GM21526 (cell line): ENCODE measurements around the gene MYZAP.

Source experiments
- ATAC-seq: cut with Tn5 transposase; IDR thresholded peaks from one replicate; pipeline ENCODE4 v1.9.1; 2021; ENCODE audit warnings: moderate library complexity; ENCODE audit not compliant: unreplicated experiment, low FRiP score

The MYZAP gene

DNA sequence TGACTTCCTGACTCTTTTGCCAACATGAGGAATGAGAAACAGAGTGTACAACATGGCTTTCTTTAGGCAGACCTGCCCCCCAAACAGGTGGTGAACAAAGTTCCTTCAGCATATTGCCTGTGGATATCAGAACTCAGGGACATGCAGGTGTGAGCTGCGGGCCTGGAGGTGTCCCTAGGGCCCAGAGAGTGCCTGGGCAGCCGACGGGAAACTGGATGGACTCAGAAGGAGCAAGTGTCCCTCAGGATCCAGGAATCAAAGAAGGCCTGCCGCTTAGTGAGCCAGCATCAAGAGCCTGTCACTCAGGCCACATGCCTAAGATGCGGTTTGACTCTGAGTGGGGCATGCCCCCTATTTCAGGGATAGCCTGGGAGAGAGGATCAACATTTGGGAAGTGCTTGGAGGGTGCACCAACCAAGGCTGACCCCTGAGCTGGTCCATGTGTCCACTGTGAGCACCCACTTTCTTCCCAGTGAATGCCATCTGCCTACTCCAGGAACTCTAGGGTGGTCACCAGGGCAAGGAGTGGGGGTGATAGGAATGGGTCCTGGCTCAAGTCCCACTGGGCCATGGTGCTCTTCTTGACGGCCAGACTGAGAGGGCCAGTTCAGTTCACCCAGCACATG, 98.8 kb downstream of the MYZAP start:
- no peak for ATAC-seq

GRCh38 chr15:57691082-57691481, 99.4 kb downstream of the MYZAP start:
- ATAC-seq = no peak

DNA sequence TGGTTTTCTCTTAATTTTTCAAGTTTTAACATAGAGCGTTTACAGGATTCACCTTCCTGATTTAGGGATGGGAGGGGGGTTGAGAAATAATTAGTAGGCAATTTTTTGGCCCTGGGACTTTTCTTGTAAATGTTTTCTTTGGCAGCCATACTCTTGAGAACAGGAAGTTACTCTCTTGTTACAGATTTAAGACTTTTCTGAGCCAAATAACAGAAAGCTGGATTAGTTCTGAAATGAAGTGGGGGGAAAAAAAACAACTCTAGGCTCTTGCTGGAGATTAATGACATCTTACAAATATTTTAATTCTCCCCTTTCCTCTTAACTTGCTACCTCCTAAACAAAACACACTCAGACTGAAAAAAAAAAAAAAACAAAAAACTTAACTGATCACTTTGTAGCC, 101.0 kb downstream of the MYZAP start:
- no peak for ATAC-seq

DNA sequence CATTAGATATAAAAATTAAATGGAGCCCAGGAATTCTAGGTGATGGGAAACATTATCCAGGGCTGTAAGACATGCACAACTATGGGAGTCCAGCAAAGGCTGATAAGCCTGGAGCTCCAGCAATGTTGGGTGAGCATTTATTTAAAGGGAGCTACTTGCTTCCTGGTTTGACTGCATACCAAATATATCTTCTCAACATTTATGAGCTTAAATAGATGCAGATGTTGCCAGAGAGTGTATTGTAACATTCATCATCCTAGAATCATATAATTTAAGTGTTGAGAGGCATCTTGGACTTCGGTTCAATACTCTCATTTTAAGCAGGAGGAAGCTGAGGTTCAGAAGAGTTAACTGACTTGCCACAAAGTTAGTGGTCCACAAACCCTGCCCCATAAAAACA, 102.6 kb downstream of the MYZAP start:
- ATAC-seq = no peak

GRCh38 chr15:57696146-57696545, 104.4 kb downstream of the MYZAP start:
- no peak for ATAC-seq

DNA sequence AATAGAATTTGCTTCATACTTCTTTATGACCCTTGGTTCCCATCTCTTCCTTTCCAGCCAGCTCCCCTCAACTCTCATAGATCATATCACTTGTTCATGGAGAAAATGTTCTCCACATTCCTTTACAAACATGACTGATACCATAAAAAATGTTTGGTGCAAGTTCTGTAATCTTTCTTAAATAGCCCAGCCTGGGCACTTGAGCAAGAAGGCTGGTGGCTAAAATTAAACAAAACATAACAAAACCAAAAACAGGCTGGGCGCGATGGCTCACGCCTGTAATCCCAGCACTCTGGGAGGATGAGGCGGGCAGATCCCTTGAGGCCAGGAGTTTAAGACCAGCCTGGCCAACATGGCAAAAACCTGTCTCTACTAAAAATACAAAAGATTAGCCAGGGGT, 105.9 kb downstream of the MYZAP start:
- ATAC-seq = no peak

DNA sequence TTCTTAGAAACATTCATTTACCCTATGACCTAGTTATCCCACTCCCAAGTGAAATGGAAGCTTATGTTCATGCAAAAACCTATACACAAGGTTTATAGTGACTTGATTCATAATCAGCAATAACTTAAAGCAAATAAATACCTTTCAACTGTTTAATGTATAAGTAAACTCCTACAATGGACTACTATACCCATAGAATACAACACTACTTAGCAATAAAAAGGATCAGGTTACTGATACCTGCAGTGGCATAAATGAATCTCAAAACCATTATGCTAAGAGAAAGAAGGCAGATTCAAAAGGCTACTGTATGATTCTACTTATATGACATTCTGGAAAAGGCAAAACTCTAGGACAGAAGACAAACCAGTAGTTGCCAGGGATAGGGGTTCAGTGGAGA, 106.5 kb downstream of the MYZAP start:
- no peak for ATAC-seq

GRCh38 chr15:57698991-57699390, 107.3 kb downstream of the MYZAP start:
- no peak for ATAC-seq

DNA sequence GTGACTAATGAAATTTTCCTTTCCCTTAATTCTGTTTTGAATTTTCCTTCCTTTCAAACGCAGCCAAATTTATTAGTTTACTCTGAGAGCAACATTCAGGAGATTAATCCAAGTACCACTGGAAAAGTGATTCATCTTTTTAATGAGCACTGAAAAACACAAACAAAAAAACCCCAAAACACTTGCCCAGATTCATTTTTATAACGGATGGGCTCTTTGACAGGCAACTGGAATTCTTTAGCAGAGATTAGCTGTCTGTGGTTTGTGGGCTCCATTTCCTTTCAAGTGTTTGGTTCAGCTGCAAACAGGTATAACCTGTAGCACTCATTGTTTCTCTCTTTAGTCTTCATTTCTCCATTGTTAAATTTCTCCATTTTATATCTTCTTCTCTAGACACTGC, 111.7 kb downstream of the MYZAP start:
- no peak for ATAC-seq

DNA sequence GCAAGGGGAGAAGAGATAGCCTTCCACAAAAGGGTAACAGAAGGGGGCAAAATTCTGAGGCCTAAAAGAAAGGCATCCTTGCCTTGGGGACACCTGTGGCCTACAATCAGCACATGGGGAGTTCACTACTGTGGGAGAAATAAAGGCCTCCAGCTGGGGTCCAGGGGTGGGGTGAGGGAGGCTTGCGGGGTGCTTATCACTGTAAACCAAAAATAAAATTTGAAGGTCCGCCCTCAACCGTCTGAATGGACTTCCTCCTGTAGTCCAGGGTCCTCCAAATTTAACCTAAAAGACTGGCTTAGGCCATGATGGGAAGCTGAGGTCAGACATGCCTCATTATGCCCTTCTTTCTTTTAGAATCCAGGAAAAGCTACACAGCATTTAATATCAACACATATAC, 112.7 kb downstream of the MYZAP start:
- ATAC-seq = no peak

DNA sequence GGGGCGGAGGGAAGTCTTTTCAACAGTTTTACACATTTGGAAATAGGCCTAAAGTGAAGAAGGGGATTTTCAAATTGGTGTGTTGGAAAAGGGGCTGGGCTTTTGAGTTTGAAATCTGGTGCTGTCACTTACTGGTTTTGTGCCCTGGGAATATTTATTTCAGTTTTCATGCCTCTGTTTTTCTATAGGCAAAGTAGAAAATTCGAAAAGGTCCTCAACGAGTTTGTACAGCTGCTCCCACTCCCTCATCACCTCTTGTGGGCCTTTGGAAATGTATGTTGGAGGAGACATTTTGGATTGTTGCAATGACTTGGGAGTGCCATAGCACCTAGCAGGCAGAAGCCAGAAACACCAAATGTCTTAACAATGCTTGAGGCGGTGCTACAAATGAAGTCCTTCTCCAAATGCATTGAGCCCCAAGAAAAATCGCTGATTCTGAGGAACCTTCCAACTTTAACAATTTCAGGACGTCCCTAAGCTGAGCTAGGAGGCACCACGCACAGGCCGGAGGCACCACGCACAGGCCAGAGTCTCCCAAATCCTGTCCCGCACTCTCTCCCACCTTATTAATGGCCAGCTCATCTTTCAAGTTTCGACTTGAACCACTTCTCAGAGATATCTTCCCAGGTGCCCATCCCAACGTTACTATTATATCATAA, 114.2 kb downstream of the MYZAP start:
- ATAC-seq = no peak

GRCh38 chr15:57706405-57707209, 114.9 kb downstream of the MYZAP start, which contains the start of gene POLR2M:
TSS of gene POLR2M (plus strand) at chr15:57706714. CDS start at chr15:57706843, 129 bp downstream.
- peak; percentile 91 for ATAC-seq

DNA sequence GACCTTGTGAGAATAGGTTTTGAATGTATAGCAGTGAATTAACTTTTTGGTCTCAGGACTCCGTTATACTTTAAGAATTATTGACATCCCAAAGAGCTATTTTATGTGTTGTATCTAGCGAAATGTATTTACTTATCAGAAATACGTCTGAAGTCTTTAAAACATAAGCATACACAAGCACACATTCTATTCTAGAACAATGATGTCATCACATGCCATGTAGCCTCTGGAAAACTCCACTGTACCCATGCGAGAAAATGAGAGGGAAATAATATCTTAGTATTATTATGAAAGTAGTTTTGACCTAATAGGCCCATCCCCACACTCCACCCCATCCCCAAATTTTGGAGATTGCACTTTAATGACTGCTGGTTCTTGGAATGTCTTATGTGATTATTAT, 116.3 kb downstream of the MYZAP start:
- ATAC-seq = no peak

DNA sequence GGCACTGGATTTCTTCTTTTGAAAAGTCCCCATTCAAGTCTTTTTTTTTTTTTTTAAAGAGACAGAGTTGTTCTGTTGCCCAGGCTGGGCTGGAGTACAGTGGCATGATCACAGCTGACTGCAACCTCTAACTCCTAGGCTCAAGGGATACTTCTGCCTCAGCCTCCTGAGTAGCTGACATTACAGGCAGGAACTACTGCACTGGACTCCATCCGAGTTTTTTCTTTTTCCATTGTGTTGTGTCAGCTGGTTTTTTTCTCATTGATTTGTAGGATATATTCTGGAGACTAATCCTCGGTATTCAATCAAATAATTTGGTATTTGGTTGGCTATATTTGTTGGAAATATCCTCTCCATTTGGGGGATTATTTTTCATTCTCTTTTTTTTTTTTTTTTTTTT, 126.6 kb downstream of the MYZAP start:
- ATAC-seq = no peak

GRCh38 chr15:57720867-57721266, 129.2 kb downstream of the MYZAP start:
- ATAC-seq = no peak

- no peak for ATAC-seq
Observed at GRCh38 chr15:57726411-57726810, 134.7 kb downstream of the MYZAP start.

DNA sequence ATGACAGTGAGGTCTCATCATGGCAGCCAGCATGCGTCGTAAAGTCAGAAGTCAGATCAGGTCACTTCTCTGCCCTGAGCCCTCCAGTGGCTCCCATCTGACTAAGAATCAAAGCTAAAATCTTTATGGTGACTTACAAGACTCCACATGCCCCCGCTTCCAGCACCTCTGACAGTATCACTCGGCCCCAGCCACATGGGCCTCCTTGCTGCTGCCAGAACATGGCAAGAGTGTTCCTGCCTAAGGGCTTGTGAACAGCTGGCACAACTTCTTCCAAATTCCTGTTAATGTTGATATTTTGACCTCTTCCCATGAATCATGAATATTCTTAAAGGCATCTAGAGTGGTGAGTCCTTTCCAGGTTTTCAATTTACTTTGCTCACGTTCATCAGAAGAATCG, 135.3 kb downstream of the MYZAP start:
- ATAC-seq = no peak

DNA sequence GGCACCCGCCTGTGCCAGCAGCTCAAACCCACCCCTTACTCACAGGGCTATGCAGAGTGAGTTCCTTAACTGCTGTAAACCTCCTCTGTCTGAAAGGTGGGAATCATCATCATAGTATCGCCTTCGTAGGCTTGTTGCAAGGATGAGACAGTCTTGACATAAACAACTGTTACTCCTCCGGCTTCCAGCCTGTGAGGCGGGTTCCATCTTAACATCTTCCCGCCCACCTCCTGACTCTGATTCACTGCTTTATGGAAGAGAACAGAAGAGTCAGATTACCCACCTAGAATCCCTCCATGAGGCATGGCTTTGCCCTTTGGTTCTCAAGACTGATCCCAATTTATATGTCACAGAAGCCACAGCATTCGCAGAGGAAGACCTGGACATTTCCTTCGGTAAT, 136.7 kb downstream of the MYZAP start:
- no peak for ATAC-seq

GRCh38 chr15:57730876-57731275, 139.2 kb downstream of the MYZAP start:
- ATAC-seq = no peak

- no peak for ATAC-seq
Observed at GRCh38 chr15:57731530-57732103, 139.9 kb downstream of the MYZAP start.
